Stimulated activated CD4-positive, alpha-beta T cell treated with anti-CD3 and anti-CD28 coated beads, TNF-alpha, amount 100 ng/mL, for 24 hours (primary cell): ENCODE data around the gene HS3ST4.

Experiments used
- DNase-seq, 3 experiments: peaks; one replicate each; pipeline ENCODE4 v3.0.0-alpha.2; 2020; ENCODE audit warnings: low read depth in 3 of 3

HS3ST4 gene

DNA sequence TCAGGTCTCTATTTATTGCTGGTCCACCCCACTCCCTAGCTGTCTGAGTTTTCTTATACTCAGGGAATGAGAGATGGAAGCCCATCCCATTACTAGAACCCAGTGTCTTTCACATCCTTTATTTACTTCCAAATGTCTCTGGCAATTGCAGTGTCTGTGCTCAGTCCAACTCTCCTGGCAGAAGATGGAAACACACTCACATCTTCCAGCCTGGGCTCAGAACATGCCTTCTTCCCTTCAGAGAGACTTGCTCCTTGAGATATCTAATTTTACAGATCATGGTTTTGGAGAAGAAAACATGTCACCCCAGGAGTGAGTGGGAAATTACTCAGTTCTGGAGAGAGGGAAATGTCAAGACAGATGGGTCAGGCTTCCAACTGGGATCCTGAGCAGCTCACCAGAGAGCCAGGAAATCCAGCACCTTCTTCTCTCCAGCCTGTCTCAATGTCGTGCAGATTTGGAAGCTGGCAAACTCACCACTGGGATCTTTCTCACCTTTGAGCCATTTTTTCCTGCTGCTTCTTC is 494.4 kb downstream of the HS3ST4 start:
- DNase-seq: no peak
